H1 (cell line): ENCODE data around the gene ANK3. TPM values are rescaled to one million over a fixed set of nuclear protein-coding genes. Genes with fewer than 3 reads are reported as not detected.
A peak's percentile ranks its signal among the peaks of the same experiment; 100 is the strongest.

ENCODE experiments used
- CTCF ChIA-PET: fragments of 300-600 bp; sonication (Branson Sonifier 250); formaldehyde crosslinking; loops from one replicate; lab custom pipeline; 2021; ENCODE audit not compliant: partially characterized antibody; lab: Charles Lee
- POLR2A ChIA-PET: fragments of 300-600 bp; sonication (Branson Sonifier 250); formaldehyde crosslinking; loops from one replicate; lab custom pipeline; 2021; ENCODE audit warnings: inconsistent platforms; ENCODE audit not compliant: partially characterized antibody; lab: Charles Lee
- DNase-seq, 2 experiments: peaks; one replicate each; pipeline versions ENCODE4 v3.0.0 to v3.0.0-alpha.2; 2010 to 2022; ENCODE audit warnings: low spot score in 2 of 2, low read depth in 1 of 2, mixed read lengths in 1 of 2
- FAIRE-seq: peaks from 2 replicates; lab custom pipeline; 2011; peaks lifted over from hg19 to GRCh38; lab: Jason Lieb, UNC
- H2AFZ ChIP-seq: 2 replicates; pipeline ENCODE4 v1.8.1; 2012; ENCODE audit warnings: low read length, inconsistent platforms
- H2AK5ac ChIP-seq: 2 replicates; pipeline ENCODE4 v1.6.1; 2013; ENCODE audit warnings: low read depth, low read length
- H2BK120ac ChIP-seq: replicated peaks from 2 replicates; pipeline ENCODE3; 2013; ENCODE audit warnings: low read depth, low read length, inconsistent platforms
- H2BK12ac ChIP-seq: 2 replicates; pipeline ENCODE4 v1.6.1; 2013; ENCODE audit warnings: low read depth, low read length
- H2BK15ac ChIP-seq: 2 replicates; pipeline ENCODE4 v1.6.1; 2013; ENCODE audit warnings: low read length
- H2BK20ac ChIP-seq: 2 replicates; pipeline ENCODE4 v1.6.1; 2013; ENCODE audit warnings: low read length
- H2BK5ac ChIP-seq: 2 replicates; pipeline ENCODE4 v1.6.1; 2013; ENCODE audit warnings: low read depth, low read length
- H3K14ac ChIP-seq: 2 replicates; pipeline ENCODE4 v1.6.1; 2013; ENCODE audit warnings: inconsistent platforms; ENCODE audit not compliant: insufficient read length
- H3K18ac ChIP-seq: 2 replicates; pipeline ENCODE4 v1.6.1; 2013; ENCODE audit warnings: low read length; ENCODE audit errors: extremely low read depth
- H3K23ac ChIP-seq: 2 replicates; pipeline ENCODE4 v1.6.1; 2013; ENCODE audit warnings: inconsistent platforms; ENCODE audit not compliant: insufficient read length
- H3K23me2 ChIP-seq: 2 replicates; pipeline ENCODE4 v1.6.1; 2013; ENCODE audit warnings: low read depth, low read length
- H3K27ac ChIP-seq: 2 replicates; pipeline ENCODE4 v1.6.1; 2011; ENCODE audit warnings: low read depth, low read length, inconsistent platforms
- H3K27me3 ChIP-seq, 4 experiments: replicated peaks in 1 of 4; 1 replicate in 1 of 4; 2 replicates in 3 of 4; pipeline versions ENCODE4 v1.6.1 to v1.8.1; 2011 to 2013; ENCODE audit warnings: low read length in 3 of 4, mild to moderate bottlenecking in 3 of 4, inconsistent platforms in 2 of 4, mixed read lengths in 2 of 4, moderate library complexity in 1 of 4; ENCODE audit not compliant: control insufficient read depth in 3 of 4, insufficient read depth in 3 of 4; ENCODE audit errors: extremely low read depth in 1 of 4
- H3K36me3 ChIP-seq, 4 experiments: 2 replicates each; pipeline versions ENCODE4 v1.6.1 to v1.8.1; 2011 to 2013; ENCODE audit warnings: mild to moderate bottlenecking in 4 of 4, low read length in 3 of 4, moderate library complexity in 2 of 4, control low read depth in 1 of 4, inconsistent platforms in 1 of 4; ENCODE audit not compliant: insufficient read depth in 4 of 4, control insufficient read depth in 2 of 4
- H3K4ac ChIP-seq: replicated peaks from 2 replicates; pipeline ENCODE3; 2013; ENCODE audit warnings: low read length, low read depth, mixed read lengths, inconsistent platforms; ENCODE audit not compliant: insufficient read length
- H3K4me1 ChIP-seq, 4 experiments: replicated peaks in 1 of 4; 1 replicate in 1 of 4; 2 replicates in 3 of 4; pipeline versions ENCODE4 v1.6.1 to v1.8.1; 2011 to 2013; ENCODE audit warnings: low read length in 3 of 4, inconsistent platforms in 2 of 4, mixed read lengths in 1 of 4; ENCODE audit not compliant: insufficient read depth in 4 of 4, control insufficient read depth in 3 of 4
- H3K4me2 ChIP-seq, 2 experiments: 2 replicates each; pipeline versions ENCODE4 v1.6.1 to v1.8.1; 2011 to 2013; ENCODE audit warnings: low read depth in 2 of 2, low read length in 2 of 2, control low read depth in 1 of 2, inconsistent platforms in 1 of 2, mild to moderate bottlenecking in 1 of 2; ENCODE audit not compliant: insufficient read depth in 1 of 2
- H3K4me3 ChIP-seq, 4 experiments: fragments of 200-600, 300-600 bp in 1 of 4; sonication (generic), shearing (Covaris generic), sonication (Bioruptor Twin) in 1 of 4; 2 replicates each; pipeline versions ENCODE4 v1.5.1 to v1.8.1; 2011 to 2016; ENCODE audit warnings: low read length in 4 of 4, low read depth in 3 of 4, control low read depth in 2 of 4, inconsistent platforms in 2 of 4, mild to moderate bottlenecking in 2 of 4, mixed read lengths in 1 of 4, moderate library complexity in 1 of 4; ENCODE audit not compliant: insufficient read depth in 2 of 4; ENCODE audit errors: extremely low read depth in 1 of 4
- H3K56ac ChIP-seq: replicated peaks from 2 replicates; pipeline ENCODE3; 2013; ENCODE audit warnings: low read depth, mild to moderate bottlenecking, mixed read lengths, low read length, inconsistent platforms; ENCODE audit not compliant: insufficient read length
- H3K79me1 ChIP-seq: 2 replicates; pipeline ENCODE4 v1.6.1; 2013; ENCODE audit warnings: low read depth, low read length, control low read depth
- H3K79me2 ChIP-seq, 2 experiments: 2 replicates each; pipeline versions ENCODE4 v1.6.1 to v1.8.1; 2012 to 2013; ENCODE audit warnings: low read length in 2 of 2, mild to moderate bottlenecking in 2 of 2, inconsistent platforms in 1 of 2; ENCODE audit not compliant: insufficient read depth in 2 of 2, control insufficient read depth in 1 of 2
- H3K9ac ChIP-seq, 4 experiments: replicated peaks in 1 of 4; 1 replicate in 1 of 4; 2 replicates in 3 of 4; pipeline versions ENCODE4 v1.6.1 to v1.8.1; 2011 to 2013; ENCODE audit warnings: low read depth in 3 of 4, low read length in 3 of 4, control low read depth in 2 of 4, mild to moderate bottlenecking in 2 of 4, moderate library complexity in 2 of 4, inconsistent platforms in 1 of 4; ENCODE audit errors: extremely low read depth in 1 of 4
- H3K9me3 ChIP-seq, 2 experiments: 2 replicates each; pipeline versions ENCODE4 v1.6.1 to v1.8.1; 2012 to 2013; ENCODE audit warnings: mild to moderate bottlenecking in 2 of 2, moderate library complexity in 2 of 2, control low read depth in 1 of 2, inconsistent platforms in 1 of 2, low read depth in 1 of 2, low read length in 1 of 2, mixed read lengths in 1 of 2; ENCODE audit not compliant: insufficient read depth in 2 of 2
- H4K20me1 ChIP-seq, 2 experiments: replicated peaks in 1 of 2; 2 replicates each; pipeline versions ENCODE3 to v1.8.1; 2011 to 2013; ENCODE audit warnings: inconsistent platforms in 2 of 2, low read length in 2 of 2, mild to moderate bottlenecking in 1 of 2; ENCODE audit not compliant: insufficient read depth in 2 of 2, control insufficient read depth in 1 of 2
- H4K5ac ChIP-seq: 2 replicates; pipeline ENCODE4 v1.6.1; 2013; ENCODE audit warnings: low read length, low read depth, mixed read lengths, inconsistent platforms; ENCODE audit not compliant: insufficient read length
- H4K8ac ChIP-seq: 2 replicates; pipeline ENCODE4 v1.8.0; 2013; ENCODE audit warnings: mild to moderate bottlenecking, moderate library complexity, low read length, inconsistent platforms; ENCODE audit not compliant: insufficient read depth; ENCODE audit errors: extremely low read depth
- H4K91ac ChIP-seq: replicated peaks from 2 replicates; pipeline ENCODE3; 2013; ENCODE audit warnings: low read length, mixed read lengths, inconsistent platforms; ENCODE audit not compliant: insufficient read length
- CEBPB ChIP-seq: IDR thresholded peaks from 2 replicates; pipeline ENCODE4 v1.6.1; 2012; ENCODE audit warnings: low read depth, low read length
- KDM5A ChIP-seq: fragments of 200-600 bp; IDR thresholded peaks from 2 replicates; pipeline ENCODE4 v1.7.1; 2012; ENCODE audit warnings: mild to moderate bottlenecking, low read length, inconsistent platforms, mixed read lengths
- TEAD4 ChIP-seq: IDR thresholded peaks from 2 replicates; pipeline ENCODE4 v1.6.1; 2012; ENCODE audit warnings: low read depth, low read length, inconsistent platforms, mixed read lengths
- WGBS, 2 experiments: shearing (Covaris generic) in 1 of 2; methylation state at CpG; one replicate each; pipeline versions ENCODE4 v1.1.6 to v1.1.7; 2013 to 2015; ENCODE audit warnings: low lambda C conversion rate in 2 of 2, mixed read lengths in 2 of 2, inconsistent platforms in 1 of 2, low coverage in 1 of 2, missing lambda C conversion rate in 1 of 2; ENCODE audit not compliant: insufficient replicate concordance in 2 of 2, insufficient coverage in 1 of 2, insufficient read length in 1 of 2; ENCODE audit errors: extremely low coverage in 1 of 2, missing lambda C conversion rate in 1 of 2; 5-methylcytosine and 5-hydroxymethylcytosine counted together
- polyA plus RNA-seq, 7 experiments: library from polyadenylated mRNA; depleted of rRNA in 3 of 7; stranded (reverse) in 5 of 7; unstranded in 2 of 7; fragments of >200 nt in 5 of 7; fragments of 200-250 nt in 2 of 7; gene quantifications; 1 replicate in 5 of 7; 2 replicates in 1 of 7; 4 replicates in 1 of 7; pipeline versions ENCODE4 v1.2.1 to v1.2.3, GENCODE V29; 2011 to 2013; ENCODE audit warnings: missing spikeins in 2 of 7, mixed read lengths in 2 of 7
- total RNA-seq: library from RNA; stranded (reverse); fragmentation: NEBNext Ultra II Directional; extraction: Animal tissue kit (Norgen Biotek cat#: 25700); gene quantifications from 2 replicates; pipeline ENCODE4 v1.2.1, GENCODE V29; 2021

ANK3 gene
- total and polyA plus RNA-seq, 2 of the 8 experiments (the other 6 are each of a cell fraction or from before 2014, with no cell fraction given) = 18.1 to 67.9 TPM

DNA sequence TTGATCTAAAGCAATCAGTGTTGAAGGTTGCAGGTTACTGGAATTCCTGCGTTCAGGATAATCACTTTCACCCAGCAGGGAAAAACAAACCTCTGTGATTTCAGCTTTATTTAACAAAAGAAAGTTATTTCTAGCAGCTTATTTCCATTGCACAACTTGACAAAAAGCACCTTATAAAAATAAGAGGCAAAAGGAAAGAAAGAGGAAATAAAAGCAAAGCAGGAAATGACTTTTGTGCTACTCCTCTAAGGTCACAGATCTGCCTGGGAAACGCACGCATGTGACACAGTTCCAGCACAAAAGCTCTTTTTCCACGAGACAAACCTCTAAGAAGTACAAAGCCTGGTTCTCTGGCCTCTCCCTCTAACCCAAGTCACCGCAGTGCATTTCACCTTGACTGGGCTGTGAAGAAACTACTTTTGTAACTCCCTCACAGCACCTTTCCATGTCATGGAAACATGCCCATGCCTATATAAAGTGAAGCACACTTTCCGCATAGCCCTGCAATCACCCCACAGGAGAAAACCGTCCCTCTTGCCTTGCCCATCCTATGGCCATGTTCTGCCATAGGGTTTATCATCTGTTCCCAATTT lies 870 bp downstream of the ANK3 start:
- DNase-seq (no peak), FAIRE-seq (no peak)
- Histone ChIP-seq H3K14ac (no peak overlapping the region), H3K27me3 (no peaks in the 10 kb centered on the region), H3K27ac (no peak overlapping the region), H2BK15ac (no peak overlapping the region), H3K4me3 (no peak overlapping the region), H3K36me3 (no peaks in the 10 kb centered on the region), H2BK120ac (no peak overlapping the region), H4K5ac (no peak overlapping the region), H3K23ac (no peak overlapping the region), H3K18ac (no peak overlapping the region), H2BK5ac (no peak overlapping the region), H4K8ac (no peak overlapping the region), H3K56ac (no peak overlapping the region), H4K91ac (no peak overlapping the region), H2AK5ac (0 out of 2 replicates have a peak overlapping the region, but pooled peaks have one; percentile 68), H3K4ac (no peak overlapping the region), H3K23me2 (no peaks in the 10 kb centered on the region), H2BK12ac (no peak overlapping the region), H2BK20ac (no peak overlapping the region), H3K79me1 (no peaks in the 10 kb centered on the region), H3K9ac (no peak overlapping the region), H2AFZ (no peak overlapping the region), H4K20me1 (peaks cover 0 to 3% of the 10 kb centered on the region in 2 experiments), H3K4me2 (no peak overlapping the region; a peak in 1 of 4 replicates), H3K4me1 (peaks cover 0 to 12% (median 9%) of the 10 kb centered on the region in 4 experiments; a peak in 6 of 7 replicates), H3K9me3 (no peaks in the 10 kb centered on the region), H3K79me2 (no peaks in the 10 kb centered on the region)
- WGBS, 2 experiments = 65% methylated on average over 7 of the region's 7 CpGs; no CpG with 5 or more reads in 1 of the 2 experiments
- ChIA-PET POLR2A (no interaction called here), CTCF (interaction anchor here (1.0 to 1.2 kb wide), 2 partner anchors 11 to 155 kb away, joined by 4 read pairs; no protein-coding TSS in a partner anchor)
- no peak for TF ChIP-seq KDM5A
- 0 out of 2 replicates have a peak, but pooled peaks have one; percentile 16 for TF ChIP-seq TEAD4
- TF ChIP-seq CEBPB = peak; percentile 51; the same call in 1 of the 2 replicates
